HG02870 (cell line): Measurements from ENCODE around the gene AZIN2.
"Not testable (repeated sequence)": the region's sequence is repeated elsewhere in the genome, so short reads cannot be mapped to it uniquely, and the experiment has no call there.

Source experiments
- ATAC-seq: cut with Tn5 transposase; IDR thresholded peaks from one replicate; pipeline ENCODE4 v1.9.1; 2021; ENCODE audit warnings: mild to moderate bottlenecking, moderate library complexity; ENCODE audit not compliant: unreplicated experiment

Gene AZIN2

DNA sequence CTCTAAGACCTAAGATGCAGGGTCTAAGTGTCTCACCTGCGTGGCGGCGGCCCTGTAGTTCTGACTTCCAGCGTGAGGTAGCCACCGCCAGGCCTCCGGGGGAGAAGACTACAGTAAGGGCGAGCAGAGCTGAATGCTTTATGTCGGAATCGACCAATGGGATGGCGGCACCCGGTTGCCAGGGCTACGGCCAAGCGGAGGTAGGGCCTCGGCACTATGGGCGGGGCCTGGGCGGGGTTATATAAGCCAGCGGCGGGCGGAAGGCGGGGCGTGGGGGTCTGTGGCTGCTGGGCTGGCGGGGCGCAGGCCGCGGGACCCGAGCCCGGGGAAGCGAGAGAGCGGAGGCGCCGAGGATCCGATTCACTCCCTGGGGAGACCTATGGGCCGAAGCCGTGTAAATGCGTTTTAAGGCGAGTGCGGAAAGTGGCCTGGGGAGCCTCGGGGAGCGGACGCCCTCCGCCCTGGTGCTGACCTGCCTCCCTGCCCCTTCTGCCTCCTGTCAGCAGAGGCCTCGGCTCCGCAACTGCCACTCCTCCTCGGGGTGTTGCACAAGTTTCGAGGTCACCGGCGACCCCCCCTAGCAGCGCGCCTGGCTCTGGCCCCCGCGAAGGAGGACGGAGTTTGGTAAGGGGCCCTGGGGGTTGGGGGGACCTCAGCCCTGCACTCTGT, at the start of gene AZIN2:
AZIN2 (plus strand) TSS at position 269 of the 669 bp plus-strand sequence. CDS start 1,097 bp downstream, outside the sequence.
- peak; percentile 91 for ATAC-seq

DNA sequence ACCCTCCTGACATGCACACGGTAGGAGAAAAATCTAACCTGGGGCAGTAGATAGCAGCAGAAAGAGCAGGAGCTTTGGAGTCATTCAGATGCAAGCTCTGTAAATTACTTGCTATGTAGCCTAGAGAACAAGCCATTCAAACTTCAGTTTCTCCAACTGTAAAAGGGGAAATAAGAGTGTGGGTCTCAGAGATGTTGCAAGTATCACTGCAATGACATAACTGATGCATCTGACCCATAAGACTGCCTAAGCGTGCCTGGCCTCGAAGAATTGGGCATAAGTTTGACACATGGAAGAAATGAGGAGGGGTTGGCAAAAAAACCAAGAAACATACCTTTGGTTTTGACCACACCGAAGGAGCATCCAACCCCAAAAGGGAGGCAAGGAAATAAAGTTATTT, 49.4 kb upstream of the AZIN2 start:
- no peak for ATAC-seq

DNA sequence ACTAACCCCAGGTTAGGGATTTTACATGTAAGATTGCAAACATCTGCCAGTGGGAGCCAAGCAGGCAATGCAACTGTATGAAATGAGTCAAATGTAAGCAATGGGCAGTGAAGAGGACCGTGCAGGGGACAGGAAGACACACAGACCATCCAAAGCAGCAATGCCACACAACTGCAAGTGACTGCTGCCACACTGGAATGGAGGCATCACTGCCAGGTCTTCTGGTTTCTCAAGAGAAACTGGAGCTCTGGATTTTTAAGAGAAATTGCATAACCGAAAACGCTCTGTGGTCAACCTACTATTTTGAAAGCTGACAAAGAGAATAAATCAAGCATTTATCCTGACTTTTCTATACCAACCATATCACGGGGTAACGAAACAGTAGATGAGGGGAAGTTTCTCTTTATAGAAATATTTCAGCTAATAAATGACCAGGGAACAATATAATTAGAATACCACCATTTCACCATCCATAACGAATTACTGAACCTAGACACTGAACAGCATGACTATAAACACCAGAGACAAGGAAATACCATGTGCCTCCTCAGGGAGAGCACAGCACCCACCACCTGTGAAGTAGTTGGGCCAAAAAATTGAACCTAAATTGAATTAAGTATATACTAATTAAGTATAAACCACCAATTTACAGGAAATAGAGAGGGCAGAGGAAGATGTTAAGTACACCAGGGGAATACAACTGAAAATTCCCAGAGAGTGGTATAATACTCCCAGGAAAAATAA, 48.7 kb upstream of the AZIN2 start:
- ATAC-seq: no peak

DNA sequence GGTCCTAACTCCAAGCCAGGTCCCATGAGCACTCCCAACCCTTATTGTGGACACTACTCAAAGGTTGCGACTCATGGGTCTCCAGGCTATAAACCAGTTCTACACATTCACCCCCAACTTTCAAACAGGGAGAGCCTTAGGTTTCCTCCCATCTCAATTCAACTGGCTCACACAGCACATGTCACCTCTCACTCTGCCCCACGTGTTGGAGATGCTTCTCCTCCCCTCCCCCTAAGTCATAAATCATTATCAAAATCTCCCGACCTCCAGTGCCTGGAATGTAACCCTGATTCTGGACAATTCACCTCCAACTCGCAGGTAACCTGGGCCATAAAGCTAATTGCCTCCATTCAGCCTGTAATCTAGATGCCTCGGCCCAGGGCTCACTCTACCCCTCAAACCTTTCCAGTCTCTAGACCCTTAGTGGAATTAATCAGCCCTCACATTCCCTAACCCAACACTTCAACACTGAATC, 44.9 kb upstream of the AZIN2 start:
- peak; percentile 3 for ATAC-seq

DNA sequence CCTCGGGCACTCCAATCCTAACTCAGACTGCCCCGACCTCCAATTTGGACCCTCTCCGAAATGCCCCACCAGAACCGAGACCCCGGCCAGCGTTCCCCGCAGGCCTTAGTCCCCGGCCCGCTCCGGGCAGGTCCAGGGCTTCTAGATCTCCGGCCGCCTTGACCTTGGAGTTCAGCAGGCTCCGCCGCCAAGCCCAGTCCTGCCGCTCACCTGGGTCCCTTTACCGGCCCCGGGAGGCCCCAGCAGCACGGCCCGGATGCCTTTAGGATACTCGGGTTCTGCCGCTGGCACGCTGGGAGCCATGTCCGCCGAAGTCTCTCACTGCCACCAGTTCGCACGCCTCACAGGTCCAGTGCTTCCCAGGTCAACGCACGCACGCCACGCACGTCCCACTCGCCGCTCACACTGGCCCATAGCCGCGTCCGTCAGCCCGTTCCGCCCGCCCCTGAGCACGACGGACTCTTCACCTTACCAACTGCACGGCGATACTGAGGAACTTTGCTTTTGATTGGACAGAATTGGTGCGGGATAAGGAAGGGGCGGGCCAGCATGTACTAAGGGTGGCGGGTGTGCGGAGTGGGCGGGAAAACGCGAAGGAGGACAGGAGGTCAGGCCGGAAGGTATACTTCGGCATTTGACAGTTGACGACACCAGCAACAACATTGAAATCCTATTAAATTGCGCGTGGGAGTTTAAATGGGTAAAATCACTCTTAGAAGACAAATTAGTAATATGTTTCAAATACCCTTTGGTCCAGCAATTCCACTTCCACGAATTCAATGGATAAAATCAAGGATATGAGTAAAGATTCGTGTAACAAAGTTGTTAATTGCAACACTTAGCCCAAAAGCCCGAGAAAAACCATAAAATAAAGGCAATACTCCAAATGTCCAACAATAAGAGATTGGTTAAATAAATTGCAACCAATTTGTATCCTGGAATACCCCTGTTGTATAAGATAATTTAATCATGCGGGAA, 44.1 kb upstream of the AZIN2 start, which contains the start of gene AK2:
AK2 (minus strand) TSS at position 358 of the 978 bp plus-strand sequence; CDS start at position 303, 55 bp downstream.
- peak; percentile 99 for ATAC-seq

DNA sequence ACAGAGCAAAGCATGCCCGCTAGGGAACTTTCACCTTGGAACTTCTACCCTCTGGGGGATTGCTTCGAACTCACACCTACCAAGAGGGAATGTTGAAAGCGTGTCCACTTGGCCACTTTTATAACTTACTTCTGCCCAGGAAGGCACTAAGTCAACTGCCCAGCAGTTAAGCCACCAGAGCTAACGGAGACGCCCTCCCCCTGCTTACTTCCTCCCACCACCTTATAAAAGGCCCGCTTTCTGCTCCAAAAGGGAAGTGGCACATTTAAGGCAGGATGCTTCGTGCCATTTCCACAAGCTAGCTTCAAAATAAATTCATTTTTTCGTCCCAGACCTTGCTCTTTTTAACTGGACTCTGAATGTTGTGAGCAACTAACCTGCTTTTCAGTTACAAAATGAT, 41.1 kb upstream of the AZIN2 start:
- no peak for ATAC-seq

DNA sequence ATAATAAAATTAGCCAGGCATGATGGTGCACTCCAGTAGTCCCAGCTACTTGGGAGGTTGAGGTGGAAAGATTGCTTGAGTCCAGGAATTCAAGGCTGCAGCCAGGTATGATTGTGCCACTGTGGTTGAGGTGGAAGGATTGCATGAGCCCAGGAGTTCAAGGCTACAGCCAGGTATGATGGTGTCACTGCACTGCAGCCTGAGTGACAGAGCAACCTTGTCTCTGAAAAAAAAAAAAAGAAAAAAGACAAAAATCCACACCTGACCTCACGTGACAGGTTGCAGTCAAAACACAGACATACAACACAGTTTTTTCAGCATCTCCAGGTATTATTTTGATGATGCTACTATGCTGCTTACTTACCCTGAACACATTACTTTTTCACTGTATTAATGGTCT, 39.9 kb upstream of the AZIN2 start:
- no peak for ATAC-seq

DNA sequence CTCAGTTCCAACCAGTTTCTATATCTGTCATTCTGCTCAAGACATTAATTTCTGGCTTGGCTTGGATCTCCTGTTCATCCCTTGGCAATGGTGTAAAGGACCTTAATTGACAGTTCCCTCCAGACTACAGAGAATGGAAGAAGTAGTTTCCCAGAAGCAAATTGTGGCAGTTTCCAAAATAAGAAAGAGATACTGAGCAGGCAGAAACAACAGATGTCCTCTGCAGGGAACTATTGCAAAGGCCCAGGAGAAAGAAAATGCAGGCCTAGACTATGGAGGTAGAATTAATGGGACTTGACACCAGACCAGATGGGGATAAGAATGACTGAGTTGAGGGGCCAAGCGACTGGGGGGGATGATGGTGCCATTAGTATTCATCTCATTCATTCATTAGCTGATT, 38.1 kb upstream of the AZIN2 start:
- no peak for ATAC-seq

DNA sequence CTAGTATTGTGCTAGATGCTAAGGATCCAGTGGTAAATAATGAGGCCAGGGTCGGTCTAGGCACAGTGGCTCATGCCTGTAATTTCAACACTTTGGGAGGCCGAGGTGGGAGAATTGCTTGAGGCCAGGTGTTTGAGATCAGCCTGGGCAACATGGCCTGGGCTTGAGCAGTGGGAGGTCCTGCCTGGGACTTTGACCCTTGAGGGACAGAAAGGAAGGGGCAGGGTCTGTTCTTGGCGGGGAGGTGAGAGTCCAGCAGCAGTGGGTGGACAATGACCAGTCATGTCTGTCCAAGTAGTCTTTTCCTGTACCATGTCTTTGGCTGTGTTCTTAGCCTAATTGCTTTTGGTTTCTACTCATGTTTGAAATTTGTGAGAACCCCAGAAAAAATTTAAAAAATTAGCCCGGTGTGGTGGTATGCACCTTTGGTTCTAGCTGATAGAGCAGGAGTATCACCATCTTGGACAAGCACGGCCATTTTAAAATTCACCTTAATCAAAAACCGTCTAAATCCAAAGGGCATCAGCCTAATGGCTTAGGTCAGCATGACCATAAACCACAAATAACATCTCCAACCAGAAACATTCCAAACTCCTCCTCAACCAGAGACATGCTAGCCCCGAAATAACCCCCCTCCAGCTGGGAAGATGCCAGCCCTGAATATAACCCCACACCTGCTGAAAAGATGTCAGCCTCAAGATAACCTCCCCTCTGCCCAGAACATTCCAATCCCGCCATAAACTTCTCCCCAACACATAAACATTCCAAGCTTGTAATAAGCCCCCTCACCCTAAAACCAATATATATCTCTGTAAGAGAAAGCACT, 37.5 kb upstream of the AZIN2 start:
- ATAC-seq: no peak

DNA sequence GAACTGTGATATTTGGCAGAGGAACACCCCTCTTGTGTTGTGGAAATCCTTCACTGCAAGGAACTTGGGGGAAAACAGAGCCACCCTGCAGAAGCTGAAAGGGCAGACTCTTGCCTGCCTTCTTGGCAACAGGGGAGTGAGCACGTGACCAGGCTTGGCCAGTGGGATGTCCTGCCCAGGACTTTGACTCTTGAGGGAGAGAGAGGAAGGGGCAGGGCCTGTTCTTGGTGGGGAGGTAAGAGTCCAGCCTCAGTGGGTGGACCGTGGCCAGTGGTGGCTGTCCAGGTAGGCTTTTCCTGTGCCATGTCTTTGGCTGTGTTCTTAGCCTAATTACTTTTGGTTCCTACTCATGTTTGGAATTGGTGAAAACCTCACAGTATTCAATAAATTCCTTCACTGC, 35.7 kb upstream of the AZIN2 start:
- ATAC-seq: no peak

DNA sequence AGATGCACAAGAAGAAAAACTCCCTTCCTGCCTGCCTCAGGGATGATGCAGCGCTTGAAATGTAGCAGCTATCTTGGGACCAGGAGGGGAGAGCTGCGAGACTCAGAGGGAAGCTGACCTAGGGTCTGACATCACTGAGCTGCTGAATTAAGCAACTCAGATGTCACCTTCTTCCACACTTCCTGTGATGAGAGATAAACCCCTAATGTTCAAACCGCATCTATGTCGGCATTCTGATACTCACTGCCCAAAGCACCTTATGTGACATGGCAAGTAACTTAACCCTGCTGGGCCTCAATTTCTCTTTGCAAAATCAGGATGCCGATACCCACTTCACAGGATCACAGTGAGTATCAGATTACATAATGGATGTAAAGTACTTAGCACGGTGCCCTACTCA, 35.1 kb upstream of the AZIN2 start:
- no peak for ATAC-seq

DNA sequence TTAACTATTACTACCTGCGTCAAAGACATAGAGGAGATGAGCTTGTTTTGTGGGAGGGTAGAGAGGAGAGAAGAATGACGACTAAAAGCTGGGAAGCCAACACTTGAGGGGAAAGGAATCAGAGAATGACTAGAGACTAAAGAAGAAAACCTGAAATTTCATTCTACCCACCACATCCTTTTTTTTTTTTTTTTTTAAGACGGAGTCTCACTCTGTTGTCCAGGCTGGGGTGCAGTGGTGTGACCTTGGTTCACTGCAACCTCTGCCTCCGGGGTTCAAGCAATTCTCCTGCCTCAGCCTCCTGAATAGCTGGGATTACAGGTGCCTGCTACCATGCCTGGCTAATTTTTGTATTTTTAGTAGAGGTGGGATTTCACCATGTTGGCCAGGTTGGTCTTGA, 34.7 kb upstream of the AZIN2 start:
- not testable (repeated sequence) for ATAC-seq

DNA sequence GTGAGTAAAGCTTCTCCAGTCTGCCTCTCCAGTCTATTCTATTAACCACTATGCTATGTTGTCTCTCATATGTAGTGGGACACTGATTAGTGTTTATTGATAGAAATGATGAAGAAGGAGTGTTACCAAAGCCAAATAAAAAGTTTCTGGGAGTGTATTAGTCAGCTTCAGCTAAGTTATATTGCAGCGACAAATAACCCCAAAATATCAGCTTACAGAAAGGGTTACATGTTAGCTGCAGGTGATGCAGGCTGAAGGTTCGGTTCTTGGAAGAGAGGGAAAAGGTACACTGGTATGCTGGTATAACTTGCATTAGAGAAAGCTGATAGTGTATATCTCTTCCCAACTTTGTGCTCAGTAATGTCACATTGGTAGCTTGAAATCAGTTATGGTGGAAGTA, 33.7 kb upstream of the AZIN2 start:
- no peak for ATAC-seq

DNA sequence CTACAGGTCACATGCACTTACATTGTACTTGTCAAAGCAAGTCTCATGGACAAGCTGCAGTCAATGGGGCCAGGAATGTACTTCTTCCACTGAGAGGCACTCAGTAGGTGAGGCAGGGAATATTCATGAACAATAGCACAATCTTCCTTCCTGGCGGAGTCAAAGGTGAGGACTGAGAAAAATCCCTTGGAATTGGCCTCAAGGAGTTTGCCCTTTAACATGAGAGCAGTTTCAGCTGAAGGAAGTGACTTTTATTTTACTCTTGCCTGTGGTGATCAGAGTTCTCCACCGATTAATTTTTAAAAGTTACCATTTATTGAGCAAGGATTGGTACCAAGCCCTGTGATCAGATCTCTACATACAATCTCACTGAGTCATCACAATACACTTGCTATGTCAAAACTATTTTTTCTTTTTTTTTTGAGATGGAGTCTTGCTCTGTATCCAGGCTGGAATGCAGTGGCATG, 33.1 kb upstream of the AZIN2 start:
- ATAC-seq: no peak

DNA sequence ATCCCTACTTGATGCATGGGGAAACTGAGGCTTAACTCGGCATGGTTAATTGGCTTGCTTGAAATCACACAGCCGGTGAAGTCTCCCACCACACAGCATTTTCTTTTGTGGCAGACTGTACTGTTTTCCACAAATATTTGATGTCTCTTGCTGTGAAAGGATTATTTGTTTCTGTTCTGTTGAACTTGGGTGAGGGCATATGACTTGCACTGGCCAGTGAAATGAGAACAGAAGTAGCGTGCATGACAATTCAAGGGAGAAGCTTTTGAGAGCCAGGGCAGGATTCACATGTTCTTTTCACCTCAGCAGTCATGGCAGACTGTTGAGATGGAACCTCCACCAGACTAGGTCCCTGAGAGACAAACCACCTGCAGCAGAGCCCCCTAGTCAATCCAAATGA, 32.5 kb upstream of the AZIN2 start:
- ATAC-seq: no peak

DNA sequence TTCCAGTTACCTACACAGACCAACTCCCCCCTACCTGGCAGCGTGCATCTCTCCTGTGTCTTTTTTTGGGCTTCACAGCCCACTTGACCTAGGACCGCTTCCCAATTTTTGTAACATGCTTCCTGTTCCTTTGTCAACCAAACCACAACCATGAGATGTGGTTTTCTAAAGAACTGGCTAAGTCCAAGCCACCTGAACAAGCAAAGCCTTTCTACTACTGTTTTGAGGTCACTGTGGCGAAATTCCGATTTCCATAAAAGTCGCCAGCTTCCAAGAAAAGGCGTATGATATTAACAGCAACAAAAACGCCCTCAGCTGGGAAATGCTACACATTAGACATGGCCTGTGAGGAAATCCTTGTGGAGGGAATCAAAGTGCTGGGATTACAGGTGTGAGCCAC, 31.6 kb upstream of the AZIN2 start:
- no peak for ATAC-seq

DNA sequence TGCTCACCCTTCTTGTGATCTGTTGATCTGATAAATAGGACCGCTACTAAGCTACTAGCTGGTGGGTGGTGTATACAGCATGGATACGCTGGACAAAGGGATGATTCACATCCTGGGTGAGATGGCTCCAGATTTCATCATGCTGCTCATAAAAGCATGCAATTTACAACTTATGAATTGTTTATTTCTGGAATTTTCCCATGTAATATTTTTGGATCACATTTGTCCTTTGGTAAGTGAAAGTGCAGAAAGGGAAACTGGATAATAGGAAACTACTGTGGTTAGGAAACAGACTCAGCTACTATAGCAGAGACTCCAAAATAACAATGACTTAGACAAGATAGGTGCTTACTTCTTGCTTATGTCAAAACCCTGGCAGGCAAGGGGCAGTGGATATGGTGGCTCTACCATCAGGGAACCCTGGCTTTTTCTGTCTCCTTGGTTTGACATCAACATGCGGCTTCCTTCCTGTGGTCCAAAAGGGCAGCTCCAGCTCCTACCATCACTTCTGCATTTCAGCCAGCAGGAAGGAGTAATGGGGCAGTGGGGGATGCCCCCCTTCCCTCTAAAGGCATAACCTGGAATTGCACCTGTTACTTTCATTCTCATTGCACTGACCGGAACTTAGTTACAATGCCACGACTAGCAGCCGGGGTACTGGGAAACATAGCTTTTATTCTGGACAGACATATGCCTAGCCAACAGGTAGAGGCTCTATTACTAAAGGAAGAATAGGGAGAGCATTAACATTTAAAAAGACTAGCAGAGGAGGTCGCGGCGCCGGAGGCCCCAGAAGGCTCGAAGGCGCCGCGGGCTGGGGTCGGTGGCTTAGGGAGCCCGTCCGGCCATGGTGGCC, 30.5 kb upstream of the AZIN2 start:
- no peak for ATAC-seq

DNA sequence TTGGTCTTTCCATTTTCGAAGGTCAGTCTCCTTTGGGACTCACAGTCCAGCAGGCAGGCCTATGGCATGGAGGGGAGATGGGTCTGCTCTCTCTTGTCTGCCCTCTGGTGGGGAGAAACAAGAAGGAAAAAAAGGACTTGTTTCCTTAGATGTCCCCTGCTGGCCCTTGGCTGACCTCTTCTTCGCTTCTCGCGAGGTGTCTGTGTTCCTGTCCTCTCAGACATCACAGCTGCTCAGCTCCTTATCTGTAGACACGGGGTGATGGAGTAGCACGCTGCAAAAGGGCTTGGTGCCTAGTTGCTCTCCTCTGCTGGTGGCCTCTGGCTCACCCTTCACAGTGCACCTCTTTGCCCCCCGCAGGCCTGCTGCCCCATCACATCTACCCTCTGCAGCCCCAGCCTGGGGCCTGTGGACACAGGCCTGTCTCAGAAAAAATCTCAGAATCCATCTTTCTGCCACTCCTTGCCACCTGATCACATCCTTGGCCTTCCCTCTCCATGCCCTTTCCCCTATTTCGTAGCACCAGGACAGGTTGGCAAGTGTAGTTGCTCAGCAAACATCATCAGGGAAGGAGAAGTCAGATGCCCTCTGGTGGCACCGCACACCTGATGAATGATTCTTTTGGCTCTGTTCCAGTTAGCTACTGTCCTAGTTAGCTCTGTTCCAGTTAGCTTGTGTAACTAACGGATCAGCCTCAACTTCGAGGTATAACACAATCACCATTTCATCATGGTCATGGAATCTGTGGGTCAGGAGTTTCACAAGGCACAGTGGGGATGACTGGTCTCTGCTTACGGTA, 25.5 kb upstream of the AZIN2 start:
- no peak for ATAC-seq
